GM12891 (cell line): Measurements from ENCODE around the gene CFAP97D1.

Experiments used
- PAX5 ChIP-seq: IDR thresholded peaks from 2 replicates; pipeline ENCODE4 v1.6.1; 2011; ENCODE audit warnings: low read length, moderate library complexity, mild to moderate bottlenecking; ENCODE audit not compliant: insufficient read depth, severe bottlenecking
- POLR2A ChIP-seq: IDR thresholded peaks from 2 replicates; pipeline ENCODE4 v1.6.1; 2011; ENCODE audit warnings: low read depth, low read length, control low read depth
- POLR2AphosphoS5 ChIP-seq: IDR thresholded peaks from 2 replicates; pipeline ENCODE4 v1.6.1; 2011; ENCODE audit warnings: low read depth, low read length, control low read depth
- TAF1 ChIP-seq: IDR thresholded peaks from 2 replicates; pipeline ENCODE4 v1.6.1; 2011; ENCODE audit warnings: low read depth, low read length, control low read depth

GRCh38 chr17:43822570-43823190 lies 42.4 kb downstream of the CFAP97D1 start:
- TF ChIP-seq POLR2AphosphoS5 (no peak), TAF1 (no peak), POLR2A (no peak), PAX5 (no peak)
